Measurements from ENCODE around the gene TMEM203.

The TMEM203 gene

DNA sequence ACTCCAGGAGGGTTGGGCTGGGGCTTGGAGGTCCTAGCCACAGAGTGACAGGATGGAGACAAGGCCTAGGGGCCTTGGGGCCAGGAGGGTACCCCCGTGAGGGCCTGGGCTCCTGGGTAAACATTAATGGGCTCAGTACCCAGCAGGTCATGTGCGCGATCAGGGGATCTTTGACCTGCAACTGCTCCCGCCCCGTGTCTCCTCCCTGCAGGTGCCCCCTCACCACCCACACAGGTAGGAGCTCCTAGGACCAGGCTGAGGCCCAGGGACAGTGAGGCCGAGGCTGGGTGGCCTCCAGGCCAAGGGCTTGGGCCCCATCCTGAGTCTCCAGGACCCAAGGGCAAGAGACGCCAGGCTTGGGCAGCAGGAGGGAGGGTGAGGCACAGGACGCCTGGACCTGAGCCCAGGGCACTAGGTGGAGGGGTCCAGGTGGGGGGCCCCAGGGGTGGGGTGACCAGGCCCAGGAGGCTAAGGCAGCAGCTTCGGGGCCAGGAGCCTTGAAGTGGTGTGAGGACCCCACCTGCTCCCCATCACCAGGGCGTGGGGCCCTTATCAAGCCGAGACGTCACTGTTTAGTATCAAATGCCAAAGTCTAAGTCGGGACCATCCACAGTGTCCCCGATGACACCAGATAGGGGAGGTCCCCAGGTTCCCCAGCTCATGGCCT is 25.4 kb upstream of the TMEM203 start, which contains the start of gene SLC34A3:
SLC34A3 (plus strand) TSS at position 197 of the 667 bp plus-strand sequence. CDS start 802 bp downstream, outside the sequence.
- DNase-seq (ENCODE audit: low read depth, low spot score), result no peak

DNA sequence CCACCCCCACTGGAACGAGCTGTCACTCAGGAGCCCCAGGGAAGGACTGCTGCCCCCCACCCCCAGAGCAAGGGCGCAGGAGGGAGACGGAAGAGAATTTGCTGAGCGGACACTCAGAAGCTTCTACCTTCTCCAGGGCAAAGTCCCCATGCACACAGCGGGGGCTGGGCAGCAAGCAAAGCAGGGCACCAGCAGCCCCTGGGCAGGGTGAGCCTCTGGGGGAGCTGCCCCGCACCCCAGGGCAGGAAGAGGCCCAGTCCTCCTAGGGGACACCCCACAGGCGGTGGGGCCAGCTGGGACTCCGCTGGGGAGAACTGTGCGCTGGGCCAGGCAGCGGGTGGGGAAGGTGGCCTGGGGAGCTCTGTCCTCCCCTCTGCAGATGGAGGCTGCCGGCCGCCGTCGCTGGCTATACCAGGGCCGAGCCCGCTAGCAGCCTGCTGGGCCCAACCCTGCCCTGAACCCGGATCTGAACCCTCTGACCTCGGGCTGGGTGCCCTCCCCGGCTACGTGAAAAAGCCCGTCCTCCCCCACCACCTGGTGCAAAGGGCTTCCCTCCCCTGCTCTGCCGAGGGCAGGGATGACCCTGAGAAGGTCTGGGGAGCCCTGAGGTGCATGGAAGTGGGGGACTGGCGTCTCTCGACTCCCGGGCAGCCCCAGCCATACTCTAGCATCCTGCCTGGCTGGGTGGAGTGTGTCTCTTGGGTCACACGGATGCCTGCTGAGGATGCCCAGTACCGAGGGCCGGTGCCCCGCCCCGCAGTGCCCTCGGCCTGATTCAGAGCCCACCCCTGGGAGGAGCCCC is 24.7 kb upstream of the TMEM203 start:
- no peak for DNase-seq (ENCODE audit: low read depth, low spot score)

DNA sequence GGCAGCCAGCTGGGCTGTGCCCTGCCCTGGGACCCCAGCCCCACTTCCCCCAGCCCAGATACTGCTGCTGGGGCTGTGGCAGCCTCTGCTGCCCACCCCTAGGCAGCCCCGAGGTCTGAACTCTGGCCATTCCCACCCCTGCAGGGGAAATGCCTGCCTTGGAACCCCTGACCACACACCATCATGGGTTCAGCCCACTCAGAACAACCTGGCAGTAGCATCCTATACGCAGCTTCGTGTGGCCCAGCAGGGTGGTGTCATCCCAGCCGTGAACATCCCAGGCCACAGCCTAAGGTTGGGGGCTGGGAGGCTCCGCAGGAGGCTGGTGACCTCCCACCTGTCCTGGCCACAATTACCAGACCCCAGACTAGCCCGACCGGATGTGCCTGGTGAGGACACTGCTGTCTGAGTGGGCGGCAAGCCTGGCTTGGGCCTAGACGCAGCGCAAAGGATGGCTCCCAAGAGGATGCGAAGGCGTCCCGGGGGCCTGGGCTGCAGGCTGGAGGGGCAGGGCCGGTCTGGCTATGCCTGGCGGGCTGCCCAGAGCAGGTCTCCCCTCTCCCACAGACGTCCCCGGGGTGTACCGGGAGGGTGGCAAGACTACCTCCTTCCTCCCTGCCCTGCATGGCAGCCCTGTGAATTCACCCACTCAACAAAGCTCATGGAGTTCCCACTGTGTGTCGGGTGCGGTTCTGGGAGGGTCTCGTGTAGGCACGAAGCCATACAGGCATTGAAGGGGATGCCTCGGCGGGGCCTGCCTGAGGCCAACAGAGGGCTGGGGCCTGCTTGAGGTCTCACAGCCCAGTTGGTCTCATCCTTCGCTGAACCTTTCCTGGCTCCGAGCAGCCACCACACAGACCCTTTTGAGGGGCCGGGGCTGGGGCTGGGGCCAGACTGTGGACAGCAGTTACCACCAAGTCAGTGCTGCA is 23.8 kb upstream of the TMEM203 start:
- no peak for DNase-seq (ENCODE audit: low read depth, low spot score)

DNA sequence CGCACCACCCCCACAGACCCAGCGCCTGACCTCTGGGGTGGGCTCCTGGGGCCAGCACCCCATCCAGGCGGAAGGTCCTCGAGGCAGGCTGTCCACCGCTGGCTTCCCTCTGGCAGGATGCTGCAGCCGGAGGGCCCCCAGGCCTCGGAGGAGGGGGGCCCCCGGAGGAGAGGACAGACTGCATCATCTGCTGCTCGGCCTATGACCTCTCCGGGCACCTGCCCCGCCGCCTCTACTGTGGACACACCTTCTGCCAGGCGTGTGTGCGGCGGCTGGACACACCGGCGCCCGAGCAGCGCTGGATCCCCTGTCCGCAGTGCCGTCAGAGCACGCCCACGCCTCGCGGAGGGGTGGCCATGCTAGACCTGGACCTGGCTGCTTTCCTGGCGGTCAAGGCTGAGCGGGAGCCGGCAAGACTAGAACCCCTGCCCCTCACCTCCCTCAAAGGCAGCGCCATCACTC is 23.1 kb upstream of the TMEM203 start:
- DNase-seq (ENCODE audit: low read depth, low spot score), result no peak

DNA sequence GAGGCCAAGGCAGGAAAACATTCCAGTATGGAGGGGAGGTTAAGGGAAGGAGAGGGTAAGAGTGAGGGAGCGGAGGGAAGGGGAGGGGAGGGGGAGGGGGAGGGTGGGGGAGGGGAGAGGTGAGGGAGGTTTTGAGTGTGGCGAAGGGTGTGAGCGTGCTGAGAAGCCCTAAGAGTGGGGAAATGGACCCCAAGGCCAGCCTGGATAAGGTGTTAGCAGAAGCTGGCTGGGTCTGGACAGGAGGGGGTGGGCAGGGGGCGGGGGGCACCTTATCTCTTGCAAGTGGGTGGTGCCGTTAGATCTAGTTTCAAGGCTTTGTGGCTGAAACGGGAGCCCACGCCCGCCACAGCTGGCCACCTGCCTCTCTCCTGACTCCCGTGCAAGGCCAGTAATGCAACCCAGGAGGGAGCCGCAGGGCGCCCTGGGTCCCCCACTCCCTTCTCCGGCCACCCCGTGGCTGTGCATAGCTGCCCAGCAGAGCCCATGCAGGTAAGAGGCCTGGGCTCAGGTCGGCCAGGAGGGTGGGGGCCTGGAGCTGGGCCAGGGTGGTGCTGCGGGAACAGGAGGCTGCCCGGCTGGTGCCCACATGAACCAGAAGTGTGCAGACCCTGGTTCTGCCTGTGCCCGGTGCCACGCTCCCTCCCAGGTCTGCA is 22.5 kb upstream of the TMEM203 start:
- DNase-seq (ENCODE audit: low read depth, low spot score), result no peak

DNA sequence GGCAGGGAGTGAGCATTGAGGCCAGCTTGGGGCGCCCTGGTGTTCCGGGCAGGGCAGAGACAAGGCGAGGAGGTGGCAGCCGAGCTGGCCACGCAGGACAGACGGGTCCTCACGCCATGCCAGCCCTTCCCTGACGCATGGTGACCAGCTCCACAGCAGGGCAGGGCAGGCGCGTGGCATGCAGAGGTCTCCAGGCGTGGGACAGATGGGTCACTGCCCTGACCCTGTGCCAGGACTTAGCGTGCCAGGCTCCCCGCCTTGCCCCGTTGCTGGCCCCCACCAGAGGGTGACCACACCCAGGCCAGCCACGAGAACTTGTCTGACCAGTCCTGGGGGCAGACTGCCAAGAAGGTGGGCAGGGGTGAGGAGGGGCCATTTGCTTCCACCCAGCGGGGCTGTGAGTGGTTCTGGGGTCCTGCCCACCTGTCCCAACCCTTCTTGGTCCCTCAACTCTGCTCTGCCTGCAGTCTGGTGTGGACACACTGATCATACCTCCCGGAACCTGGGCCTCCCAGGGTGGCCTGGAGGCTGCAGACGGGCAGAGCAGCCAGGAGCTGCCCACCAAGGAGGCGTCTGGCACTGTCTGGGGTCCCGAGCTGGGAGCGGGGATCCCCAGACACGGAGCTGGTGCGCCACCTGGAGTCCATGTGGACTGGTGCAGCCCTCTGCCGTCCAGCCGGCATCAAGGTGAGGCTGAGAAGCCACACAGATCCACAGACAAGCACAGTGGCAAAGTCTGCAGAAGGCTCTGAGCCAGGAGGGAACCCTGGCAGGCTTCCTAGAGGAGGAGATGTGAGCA is 21.8 kb upstream of the TMEM203 start, which contains the start of gene RNF224:
RNF224 (plus strand) TSS at position 449 of the 799 bp plus-strand sequence. CDS start 834 bp downstream, outside the sequence.
- no peak for DNase-seq (ENCODE audit: low read depth, low spot score)

DNA sequence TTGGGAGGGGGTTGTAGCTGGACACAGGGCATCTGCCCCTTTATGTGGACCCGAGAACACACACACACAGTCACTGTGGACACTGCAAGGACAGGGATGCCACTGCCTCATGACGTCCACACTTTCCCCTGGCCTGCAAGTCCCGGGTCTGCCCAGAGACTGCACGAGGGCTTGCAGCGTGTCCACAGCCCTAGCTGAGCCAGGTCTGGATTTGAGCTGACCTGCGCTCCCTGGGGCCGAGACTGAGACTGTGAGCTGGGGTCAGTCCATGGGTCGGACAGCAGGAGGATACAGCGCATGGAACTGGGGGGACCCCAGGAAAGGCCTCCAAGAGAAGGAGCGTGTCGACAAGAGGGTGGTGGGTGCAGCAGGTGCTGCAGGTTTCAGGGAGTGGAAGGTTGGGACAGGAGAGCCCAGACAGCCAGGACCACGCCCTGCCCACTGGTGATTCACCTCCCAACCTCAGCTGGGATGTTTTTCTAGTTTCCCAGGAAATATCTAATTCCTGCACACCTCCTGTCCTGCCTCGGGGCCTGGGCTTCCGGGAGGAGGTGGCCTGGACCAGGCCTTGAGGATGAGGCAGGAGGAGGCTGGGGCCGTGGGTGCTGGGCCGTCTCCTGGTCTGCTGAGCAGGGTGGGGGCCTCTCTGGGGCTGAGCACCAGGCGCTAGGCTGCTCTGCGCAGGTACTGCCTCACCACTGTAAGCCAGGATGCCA is 21.0 kb upstream of the TMEM203 start:
- DNase-seq (ENCODE audit: low read depth, low spot score), result no peak

DNA sequence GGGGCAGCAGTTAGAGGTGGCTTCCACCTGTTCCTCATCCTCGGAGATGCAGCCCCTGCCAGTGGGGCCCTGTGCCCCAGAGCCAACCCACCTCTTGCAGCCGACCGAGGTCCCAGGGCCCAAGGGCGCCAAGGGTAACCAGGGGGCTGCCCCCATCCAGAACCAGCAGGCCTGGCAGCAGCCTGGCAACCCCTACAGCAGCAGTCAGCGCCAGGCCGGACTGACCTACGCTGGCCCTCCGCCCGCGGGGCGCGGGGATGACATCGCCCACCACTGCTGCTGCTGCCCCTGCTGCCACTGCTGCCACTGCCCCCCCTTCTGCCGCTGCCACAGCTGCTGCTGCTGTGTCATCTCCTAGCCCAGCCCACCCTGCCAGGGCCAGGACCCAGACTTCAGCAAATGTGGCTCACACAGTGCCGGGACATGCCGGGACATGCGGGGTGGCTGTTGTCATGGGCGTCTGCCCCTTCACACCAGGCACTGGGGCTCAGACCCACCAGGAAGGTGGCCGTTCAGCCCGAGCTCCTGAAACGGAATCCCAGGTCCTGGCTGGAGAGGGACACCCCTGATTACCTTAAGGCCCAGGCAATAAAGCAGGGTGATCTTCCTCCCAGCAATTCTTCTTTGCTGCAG is 20.4 kb upstream of the TMEM203 start:
- no peak for DNase-seq (ENCODE audit: low read depth, low spot score)

DNA sequence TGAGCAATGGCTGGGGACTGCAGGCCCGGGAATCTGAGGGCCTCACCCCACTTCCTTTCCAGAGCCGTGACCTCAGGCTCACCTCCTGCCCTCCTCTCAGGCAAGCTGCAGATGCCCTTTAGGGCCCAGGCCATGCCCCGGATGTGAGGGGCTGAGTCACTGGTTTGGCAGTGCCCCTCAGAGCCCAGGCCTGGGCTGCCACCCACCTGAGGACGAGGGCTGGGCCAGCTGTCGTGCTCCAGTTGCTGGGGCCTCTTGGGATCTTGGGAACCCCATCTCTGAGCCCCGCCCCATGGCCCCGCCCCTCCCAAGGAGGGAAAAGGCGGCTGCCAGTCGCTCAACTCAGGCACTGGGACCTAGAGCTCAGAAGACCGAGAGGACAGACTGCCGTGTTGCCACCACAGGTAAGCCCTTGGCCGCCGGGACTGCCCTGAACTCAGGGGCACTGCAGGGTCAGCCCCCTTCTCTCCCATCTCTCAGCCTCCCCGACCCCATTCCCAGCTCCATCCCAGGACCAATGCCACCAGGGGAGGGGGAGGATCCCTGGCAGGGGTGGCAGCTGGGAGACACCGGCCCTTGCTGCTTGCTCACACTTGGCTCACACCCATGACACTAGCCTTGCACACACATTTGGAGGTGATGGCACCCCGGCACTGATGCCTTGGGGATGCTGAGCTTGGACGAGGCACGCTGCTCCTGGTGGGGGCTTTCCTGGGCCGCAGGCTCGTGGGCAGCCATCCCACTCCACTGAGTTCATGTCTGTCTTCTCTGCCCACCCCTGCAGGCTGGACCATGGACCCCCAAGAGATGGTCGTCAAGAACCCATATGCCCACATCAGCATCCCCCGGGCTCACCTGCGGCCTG is 19.6 kb upstream of the TMEM203 start, which contains the start of gene CYSRT1:
CYSRT1 (plus strand) TSS at position 345 of the 865 bp plus-strand sequence; CDS start at position 793, 448 bp downstream.
- DNase-seq (ENCODE audit: low read depth, low spot score), result no peak

DNA sequence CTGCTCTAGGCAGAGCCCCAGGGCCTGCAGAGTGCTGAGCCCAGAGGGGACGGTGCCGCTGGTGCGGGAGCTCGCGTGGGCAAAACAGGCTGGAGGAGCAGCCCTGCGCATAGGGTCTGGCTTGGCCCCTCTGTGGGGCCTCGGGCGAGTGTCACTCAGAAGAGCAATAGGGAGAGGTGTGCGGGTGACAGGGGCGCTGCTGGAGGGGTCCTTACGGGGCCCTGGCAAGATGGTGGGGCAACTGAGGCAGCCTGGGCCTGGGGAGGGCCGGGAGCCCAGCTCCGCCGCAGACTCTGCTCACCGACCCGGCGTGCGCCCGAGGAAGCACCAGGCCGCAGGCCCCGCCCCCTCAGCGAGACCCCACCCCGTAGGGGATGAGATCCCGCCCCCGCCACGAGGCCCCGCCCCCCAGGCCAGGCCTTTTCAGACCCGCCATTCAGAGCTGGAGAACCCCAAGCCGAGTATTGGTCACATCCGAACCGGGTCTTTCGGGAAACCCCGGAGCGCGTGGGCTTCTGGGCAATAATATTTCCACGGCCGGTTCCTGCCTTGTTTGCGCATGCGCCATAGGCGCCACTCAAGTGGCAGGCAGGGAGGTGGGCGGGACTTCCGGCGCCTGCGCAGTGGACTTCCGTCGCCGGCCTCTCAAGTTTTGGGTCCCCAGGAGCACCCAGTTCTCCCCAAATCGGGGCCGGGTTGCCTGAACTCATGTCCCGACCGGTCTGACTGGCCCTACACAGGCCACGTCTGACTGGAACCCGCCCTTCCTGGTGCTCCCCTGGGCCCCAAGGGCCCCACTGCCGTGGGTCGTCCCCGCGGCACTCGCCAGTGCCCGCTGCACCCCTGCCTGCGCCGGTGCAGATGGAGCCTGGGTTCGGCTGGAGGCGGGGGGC is 17.9 kb upstream of the TMEM203 start:
- peak; percentile 95 for DNase-seq (ENCODE audit: low read depth, low spot score)

DNA sequence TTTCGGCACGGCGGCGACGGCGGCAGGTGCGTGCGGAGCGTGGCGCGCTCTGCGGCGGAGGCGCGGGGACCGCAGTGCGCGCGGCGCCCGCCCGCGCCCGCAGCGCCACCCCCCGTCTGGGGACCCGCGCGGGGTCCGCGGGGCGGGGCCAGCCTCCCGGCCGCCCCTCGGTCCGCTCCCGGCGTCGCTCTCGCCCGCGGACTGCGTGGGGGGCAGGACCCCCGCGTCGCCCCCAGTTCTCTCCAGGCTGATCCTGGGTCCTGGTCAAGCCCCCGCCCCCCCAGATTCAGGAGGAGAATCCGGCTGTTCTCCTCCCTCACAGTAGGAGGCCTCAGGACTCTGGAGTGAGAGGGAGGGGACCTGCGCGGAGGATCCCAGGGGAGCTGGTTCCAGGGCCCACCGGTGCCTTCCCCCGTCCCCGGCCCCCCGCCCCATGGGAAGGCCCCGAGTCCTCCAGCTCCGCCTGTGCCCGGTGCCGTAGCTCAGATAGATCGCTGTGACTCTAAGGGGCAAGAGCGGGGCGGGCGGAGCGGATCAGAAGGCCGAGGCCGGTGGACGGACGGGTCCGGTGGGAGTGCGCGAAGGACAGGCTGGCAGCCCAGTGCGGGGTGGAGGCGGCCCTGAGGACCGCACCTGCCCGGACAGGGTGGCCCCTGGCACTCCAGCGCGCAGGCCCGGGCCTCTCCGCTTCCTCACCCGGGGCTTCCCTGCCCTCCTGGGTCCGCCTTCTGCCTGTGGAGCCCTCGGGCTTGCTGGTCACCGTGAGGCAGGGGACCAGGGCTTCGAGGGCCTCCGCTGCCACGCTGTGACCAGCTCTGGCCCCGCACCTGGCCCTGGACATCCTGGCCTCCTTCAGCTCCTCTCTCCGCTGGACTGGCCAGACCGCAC is 17.0 kb upstream of the TMEM203 start, which contains the start of gene RNF208:
RNF208 (minus strand) TSS at position 51 of the 888 bp plus-strand sequence. CDS start 1,028 bp downstream, outside the sequence.
- DNase-seq (ENCODE audit: low read depth, low spot score), result no peak

DNA sequence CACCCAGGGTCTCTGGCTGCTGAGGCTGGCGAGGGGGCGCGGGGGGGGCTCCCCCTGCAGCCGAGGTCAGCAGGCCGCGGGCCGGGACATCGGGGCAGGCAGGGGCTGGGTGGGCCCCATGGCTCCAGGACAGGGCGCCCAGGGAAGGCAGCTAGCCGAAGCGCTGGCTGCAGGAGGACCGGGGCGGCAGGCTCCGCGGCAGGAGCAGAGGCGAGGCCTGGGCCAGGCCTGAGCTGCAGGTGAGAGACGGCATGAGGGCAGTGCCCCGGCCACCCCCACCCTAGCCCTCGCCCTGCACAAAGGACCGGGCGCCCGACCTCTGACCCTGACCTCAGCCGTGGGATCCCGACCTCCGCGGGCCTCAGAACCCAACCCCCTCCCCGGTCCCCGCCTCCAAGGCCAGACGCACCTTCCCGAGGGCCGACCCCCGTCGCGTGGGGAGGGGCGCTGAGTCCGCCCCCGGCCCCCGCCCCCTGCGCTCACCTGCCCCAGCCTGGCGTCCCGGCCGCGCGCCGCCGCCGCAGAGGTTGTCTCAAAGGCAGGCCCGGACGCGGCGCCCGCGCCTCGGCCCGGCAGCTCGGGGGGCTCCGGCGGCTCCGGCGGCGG is 16.2 kb upstream of the TMEM203 start:
- no peak for DNase-seq (ENCODE audit: low read depth, low spot score)

DNA sequence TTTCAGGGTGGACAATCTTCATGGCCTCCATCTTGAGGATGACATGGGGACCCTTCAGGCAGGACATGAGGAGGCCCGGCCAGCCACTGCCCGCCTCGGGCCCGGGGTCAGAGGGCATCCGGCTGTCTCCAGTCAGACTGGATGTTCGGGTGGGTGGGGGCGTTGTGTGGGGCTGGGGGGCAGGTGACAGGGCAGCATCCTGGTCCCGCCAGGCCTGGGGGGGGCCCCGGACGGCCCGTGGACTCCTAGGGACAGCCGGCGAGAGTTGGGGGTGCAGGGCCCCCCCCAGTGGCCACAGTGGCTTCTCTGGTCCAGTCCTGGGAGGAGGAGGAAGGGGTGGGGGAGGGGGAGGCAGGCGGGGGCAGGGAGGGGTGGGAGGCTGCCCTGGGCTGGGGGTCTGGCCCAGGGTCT is 15.7 kb upstream of the TMEM203 start:
- DNase-seq (ENCODE audit: low read depth, low spot score), result no peak

DNA sequence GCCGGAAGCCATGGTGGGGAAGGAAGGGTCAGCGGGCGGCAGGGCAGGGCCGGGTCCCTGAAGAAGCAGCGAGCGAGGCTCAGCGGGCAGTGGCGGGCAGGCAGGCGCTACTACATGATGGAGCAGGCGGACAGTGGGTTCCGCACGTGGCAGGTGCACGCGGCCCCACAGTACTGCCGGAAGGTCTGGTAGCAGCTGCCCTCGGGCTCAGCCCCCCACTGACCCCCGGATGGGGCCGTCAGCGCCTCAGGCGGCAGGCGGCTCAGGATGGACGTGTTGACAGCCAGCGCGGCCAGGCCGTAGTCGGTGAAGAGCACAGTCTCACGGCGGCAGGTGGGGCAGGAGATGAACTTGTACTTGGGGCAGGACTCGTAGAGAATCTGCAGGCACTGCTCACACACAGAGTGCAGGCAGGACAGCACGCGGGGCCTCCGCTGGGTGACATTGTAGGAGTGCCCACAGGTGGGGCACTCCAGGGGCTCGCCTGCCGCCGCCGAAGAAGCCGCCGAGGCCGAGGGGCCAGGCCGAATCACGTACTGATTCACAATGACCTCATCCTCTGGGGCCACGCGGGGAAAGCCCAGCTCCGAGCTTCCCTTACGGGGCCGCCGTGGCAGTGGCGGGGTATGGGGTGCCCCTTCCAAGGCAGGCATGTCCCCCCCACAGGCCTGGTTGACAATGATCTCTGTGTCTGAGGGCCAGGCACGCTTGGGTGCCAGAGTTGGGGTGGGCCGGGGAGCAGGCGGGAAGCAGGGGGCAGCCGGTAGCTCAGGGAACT is 15.1 kb upstream of the TMEM203 start:
- no peak for DNase-seq (ENCODE audit: low read depth, low spot score)
